ENCODE measurements around the gene FBLN7.
A peak's percentile ranks its signal among the peaks of the same experiment; 100 is the strongest.
"Not testable (repeated sequence)": the region's sequence is repeated elsewhere in the genome, so short reads cannot be mapped to it uniquely, and the experiment has no call there.

The FBLN7 gene, protein sequence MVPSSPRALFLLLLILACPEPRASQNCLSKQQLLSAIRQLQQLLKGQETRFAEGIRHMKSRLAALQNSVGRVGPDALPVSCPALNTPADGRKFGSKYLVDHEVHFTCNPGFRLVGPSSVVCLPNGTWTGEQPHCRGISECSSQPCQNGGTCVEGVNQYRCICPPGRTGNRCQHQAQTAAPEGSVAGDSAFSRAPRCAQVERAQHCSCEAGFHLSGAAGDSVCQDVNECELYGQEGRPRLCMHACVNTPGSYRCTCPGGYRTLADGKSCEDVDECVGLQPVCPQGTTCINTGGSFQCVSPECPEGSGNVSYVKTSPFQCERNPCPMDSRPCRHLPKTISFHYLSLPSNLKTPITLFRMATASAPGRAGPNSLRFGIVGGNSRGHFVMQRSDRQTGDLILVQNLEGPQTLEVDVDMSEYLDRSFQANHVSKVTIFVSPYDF

GRCh38 chr2:112138159-112139032 lies at the start of gene FBLN7:
Gene FBLN7 (plus strand): TSS chr2:112138385. CDS start chr2:112138656, 271 bp downstream.
- DNase-seq (ENCODE audit: low spot score): no peak

GRCh38 chr2:112089375-112089774 lies 48.8 kb upstream of the FBLN7 start:
- no peak for DNase-seq (ENCODE audit: low spot score)

GRCh38 chr2:112092286-112093041 lies 45.7 kb upstream of the FBLN7 start:
- peak; percentile 61 for DNase-seq (ENCODE audit: low spot score)

DNA sequence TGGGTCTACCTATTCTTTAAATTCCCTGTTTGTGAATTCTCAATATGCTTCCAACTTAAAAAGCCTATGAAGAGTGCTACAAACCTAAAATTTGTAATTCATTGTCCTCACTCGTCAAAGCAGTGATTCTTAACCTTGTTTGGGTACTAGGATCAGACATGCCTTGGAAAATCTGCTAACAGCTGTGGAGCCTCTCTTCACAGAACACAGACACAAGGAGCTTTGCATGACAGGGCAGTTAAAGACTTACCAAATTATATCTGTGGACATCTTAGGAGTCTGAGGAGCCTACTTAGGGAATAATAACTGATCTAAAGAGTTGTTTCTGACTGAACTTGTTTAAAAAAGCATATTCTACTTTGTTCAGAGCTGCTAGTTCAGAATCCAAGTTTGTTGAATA lies 45.0 kb upstream of the FBLN7 start:
- DNase-seq (ENCODE audit: low spot score): no peak

DNA sequence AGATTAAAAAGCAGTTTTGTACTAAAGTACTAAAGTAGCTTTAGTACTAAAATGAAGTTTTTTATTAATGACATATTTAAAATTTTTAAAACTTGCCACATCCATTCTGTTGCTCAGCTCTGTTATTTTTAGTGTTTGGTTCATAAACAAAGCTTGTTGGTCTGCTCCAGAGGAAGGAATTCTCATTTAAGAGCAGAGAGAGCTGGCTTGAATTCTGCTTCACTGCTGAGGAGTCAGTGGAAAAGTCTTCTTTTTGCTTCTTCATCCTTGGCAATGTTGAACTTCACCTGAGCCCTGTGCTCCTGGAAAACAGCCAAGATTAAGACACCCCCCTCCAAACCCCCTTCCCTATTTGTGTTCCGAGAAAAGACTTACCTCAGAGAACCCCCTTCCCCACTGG lies 42.5 kb upstream of the FBLN7 start:
- no peak for DNase-seq (ENCODE audit: low spot score)

- DNase-seq (ENCODE audit: low spot score): no peak
Measured at GRCh38 chr2:112096098-112096497, 42.1 kb upstream of the FBLN7 start.

GRCh38 chr2:112108178-112108832 lies 29.9 kb upstream of the FBLN7 start:
- no peak for DNase-seq (ENCODE audit: low spot score)

DNA sequence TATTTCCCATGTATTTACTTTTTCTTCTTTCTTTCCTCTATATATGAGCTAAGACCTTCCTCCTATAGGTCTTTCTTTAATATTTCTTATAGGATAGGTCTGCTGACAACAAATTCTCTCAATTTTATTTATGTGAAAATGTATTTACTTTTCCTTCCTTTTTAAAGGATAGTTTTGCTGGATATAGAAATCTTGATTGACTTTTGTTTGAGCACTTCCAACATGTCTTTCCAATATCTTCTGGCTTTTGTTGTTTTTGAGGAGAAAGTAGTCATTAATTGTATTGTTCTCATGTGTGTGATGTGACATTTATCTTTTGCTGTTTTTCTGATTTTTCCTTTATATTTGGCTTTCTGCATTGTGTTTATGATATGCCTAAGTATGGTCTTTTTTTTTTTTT lies 28.9 kb upstream of the FBLN7 start:
- no peak for DNase-seq (ENCODE audit: low spot score)

DNA sequence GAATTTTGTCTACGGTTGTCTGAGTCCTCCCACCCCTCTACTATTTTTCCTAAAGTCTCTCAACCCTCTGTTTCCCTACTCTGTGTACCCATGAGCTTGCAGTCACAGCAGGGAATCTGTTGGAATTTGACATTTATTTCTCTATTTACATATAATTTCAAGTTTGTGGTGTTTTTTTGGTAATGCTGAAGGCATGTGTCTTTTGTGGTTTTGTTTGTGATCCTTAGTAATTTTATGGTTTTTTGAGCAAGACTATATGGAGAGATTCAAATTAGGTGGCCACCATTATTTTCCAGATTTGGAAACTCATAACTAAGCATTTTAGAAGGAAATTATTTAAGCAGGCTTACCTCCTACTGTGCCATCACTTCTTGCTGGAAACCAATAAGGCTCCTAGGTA lies 27.2 kb upstream of the FBLN7 start:
- DNase-seq (ENCODE audit: low spot score): no peak

DNA sequence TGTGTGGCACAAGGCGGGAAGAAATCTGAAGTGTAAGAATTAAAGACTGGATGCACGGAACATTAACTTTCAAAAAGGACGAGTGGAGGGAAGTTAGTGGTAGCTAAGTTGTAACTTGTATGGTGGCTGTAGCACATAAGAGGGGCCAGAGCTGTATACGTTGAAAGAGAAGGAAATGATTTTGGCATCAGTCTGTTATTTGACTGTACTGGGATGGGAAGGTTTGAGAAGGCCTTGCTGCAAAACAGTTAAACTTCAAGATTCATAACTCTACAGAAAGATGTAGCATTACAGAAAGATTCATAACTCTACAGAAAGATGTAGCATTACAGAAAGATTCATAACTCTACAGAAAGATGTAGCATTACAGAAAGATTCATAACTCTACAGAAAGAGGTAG lies 24.8 kb upstream of the FBLN7 start:
- not testable (repeated sequence) for DNase-seq (ENCODE audit: low spot score)

DNA sequence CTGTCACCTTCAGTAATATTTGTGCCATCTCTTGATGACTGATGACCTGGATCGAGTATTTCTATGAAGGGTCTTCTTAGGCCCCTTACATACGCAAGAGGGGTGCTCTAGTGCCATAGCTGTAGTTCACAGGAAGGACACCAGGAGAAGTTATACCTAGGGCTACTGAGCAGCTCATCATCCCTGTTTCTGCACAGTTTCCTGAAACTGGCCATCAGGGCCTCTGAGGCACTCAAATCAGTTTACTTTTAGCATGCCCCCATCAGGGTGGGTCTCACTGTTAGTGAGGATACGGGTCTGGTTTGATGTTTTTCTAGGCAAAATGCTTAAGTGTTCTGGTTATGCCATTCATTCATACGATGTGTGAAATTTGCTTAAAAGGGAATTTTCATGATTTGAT lies 20.0 kb upstream of the FBLN7 start:
- no peak for DNase-seq (ENCODE audit: low spot score)

DNA sequence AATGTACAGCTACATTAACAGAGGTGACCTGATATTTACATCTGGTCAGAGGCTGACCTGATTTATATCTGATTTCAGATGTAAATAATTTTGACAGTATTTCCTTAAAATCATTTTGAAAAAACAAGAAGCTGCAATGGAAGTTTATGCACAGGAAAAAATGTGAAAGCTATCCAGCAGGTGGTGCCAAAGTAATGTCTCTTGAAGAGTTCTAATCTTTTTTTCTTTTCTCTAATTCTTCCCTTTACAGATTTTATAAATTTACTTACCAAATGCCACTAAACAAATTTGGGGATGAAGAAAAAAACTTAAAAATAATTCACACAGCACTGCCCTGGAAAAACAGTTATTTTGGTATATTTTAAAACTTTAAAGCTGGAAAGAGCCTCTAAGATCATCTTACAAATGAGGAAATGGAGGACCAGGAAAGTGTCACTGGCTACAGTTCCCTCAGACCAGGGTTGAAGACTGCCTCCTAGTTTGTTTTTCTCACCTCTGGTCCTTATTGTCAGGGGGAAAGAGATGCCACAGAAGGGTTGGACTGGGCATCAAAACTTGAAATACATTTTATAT lies 16.4 kb upstream of the FBLN7 start:
- DNase-seq (ENCODE audit: low spot score): peak; percentile 56

- DNase-seq (ENCODE audit: low spot score): no peak
Measured at GRCh38 chr2:112129060-112129459, 9.1 kb upstream of the FBLN7 start.

DNA sequence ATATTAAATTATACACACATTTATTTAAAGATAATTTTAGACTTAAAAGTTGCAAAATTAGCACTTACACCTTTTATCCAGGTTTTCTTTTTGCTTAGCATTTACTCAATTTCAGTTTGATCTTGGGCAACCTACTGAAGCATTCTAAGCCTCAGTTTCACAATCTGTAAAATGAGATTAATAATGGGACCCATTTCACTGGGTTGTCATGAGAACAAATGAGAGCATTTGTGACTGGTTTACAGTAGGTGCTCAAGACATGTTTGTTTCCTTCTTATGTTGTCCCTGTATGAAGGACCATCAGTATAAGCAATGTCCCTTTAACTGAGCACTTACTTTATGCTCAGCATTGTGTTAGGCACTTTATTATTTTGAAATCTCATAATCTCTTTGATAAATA lies 4.8 kb upstream of the FBLN7 start:
- no peak for DNase-seq (ENCODE audit: low spot score)

- DNase-seq (ENCODE audit: low spot score): no peak
Measured at GRCh38 chr2:112134120-112134519, 4.1 kb upstream of the FBLN7 start.

DNA sequence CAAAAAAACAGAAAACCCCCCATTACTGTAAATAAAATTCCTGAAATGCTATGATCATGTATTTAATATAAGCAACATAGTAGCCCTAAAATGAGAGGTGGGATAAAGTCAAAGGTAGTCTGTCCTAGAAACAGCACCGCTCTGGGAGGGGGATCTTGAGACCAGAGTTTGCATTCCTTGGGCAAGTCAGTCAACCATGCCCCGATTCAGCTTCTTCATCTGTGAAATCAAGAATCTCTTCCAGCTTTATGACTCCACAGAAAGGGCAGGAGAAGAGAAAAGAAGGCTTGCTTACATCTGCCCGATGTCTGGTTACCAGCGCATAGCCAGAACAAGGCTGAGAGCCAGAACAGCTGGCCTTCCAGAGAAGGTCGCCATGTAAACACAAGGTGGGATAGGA lies 2.1 kb upstream of the FBLN7 start:
- DNase-seq (ENCODE audit: low spot score): no peak

DNA sequence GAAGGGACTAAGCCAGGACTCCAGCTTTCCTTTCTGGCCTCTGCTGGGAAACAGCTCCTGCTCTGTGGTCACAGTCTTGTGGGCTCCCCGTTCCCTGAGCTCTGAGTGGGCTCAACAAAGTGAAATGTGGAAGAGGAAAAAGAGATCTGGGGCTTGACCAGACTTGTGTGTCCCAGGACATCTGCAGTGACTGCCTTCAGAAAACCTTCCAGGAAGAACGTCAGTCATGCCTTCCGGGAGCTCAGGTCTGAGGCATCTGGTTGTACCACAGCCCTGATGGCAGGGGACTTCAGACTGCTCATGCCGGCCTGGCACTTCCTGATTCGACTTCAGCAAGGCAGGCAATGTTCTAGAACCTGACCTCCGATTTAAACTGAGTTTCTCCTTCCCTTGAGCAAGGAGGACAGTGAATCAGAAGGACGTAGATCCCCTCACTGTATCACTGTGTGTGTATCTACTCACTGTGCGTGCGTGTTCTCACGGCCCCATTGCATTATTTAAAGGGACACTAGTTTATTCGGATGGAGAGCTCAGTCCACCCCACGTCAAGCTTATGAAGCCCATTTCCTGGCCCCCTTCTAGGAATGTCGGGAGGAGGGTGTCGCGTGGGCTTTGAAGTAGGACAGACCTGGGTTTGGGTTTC lies 548 bp upstream of the FBLN7 start:
- DNase-seq (ENCODE audit: low spot score): peak; percentile 56

DNA sequence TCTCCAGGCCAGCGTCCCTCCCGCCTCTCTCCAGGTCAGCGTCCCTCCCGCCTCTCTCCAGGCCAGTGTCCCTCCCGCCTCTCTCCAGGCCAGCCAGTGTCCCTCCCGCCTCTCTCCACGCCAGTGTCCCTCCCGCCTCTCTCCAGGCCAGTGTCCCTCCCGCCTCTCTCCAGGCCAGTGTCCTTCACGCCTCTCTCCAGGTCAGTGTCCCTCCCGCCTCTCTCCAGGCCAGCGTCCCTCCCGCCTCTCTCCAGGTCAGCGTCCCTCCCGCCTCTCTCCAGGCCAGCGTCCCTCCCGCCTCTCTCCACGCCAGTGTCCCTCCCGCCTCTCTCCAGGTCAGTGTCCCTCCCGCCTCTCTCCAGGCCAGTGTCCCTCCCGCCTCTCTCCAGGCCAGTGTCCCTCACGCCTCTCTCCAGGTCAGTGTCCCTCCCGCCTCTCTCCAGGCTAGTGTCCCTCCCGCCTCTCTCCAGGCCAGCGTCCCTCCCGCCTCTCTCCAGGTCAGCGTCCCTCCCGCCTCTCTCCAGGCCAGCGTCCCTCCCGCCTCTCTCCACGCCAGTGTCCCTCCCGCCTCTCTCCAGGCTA lies 939 bp downstream of the FBLN7 start:
- not testable (repeated sequence) for DNase-seq (ENCODE audit: low spot score)

DNA sequence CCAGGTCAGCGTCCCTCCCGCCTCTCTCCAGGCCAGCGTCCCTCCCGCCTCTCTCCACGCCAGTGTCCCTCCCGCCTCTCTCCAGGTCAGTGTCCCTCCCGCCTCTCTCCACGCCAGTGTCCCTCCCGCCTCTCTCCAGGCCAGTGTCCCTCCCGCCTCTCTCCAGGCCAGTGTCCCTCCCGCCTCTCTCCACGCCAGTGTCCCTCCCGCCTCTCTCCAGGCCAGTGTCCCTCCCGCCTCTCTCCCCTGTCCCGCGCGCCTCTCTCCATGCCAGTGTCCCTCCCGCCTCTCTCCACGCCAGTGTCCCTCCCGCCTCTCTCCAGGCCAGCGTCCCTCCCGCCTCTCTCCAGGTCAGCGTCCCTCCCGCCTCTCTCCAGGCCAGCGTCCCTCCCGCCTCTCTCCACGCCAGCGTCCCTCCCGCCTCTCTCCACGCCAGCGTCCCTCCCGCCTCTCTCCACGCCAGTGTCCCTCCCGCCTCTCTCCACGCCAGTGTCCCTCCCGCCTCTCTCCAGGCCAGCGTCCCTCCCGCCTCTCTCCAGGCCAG lies 1.5 kb downstream of the FBLN7 start:
- not testable (repeated sequence) for DNase-seq (ENCODE audit: low spot score)

DNA sequence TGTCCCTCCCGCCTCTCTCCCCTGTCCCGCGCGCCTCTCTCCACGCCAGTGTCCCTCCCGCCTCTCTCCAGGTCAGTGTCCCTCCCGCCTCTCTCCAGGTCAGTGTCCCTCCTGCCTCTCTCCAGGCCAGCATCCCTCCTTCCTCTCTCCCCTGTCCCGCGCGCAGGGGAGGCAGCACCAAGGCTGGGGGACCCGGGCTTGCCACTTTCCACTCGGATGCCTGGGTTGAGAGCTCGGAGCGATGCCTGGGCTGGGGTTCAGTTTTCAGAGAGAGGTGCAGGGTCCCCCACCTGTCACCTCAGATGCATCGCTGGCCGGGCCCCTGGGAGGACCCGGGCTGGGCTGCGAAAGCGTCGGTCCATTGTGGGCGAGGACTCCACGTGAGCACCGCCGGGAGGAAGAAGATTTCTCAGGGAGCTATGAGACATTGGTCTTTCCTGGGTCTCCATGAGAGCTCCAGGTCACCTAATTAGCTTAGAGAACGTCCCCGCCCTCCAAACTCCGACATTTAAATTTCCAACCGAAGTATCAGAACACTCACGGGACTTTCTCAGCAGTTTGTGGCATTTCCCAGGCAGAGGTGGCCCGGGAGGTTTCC lies 2.1 kb downstream of the FBLN7 start:
- DNase-seq (ENCODE audit: low spot score): no peak

Measured in kidney capillary endothelial cell (primary cell).